HEK293 (cell line): ENCODE data around the gene GBA2.

ENCODE experiments used
- CTCF ChIA-PET: fragments of 350-600 bp; formaldehyde crosslinking; extraction: SDS; loops from one replicate; lab custom pipeline; 2021; ENCODE audit warnings: antibody characterized with exemption; lab: Yijun Ruan, JAX
- POLR2A ChIA-PET: fragments of 300-600 bp; formaldehyde crosslinking; extraction: SDS; loops from one replicate; lab custom pipeline; 2020; ENCODE audit warnings: antibody characterized with exemption, inconsistent platforms; lab: Yijun Ruan, JAX
- H3K27ac ChIP-seq: fragments of 200-500 bp; sonication (Bioruptor generic); 2 replicates; pipeline ENCODE4 v1.5.1; 2014; ENCODE audit warnings: low read depth, low read length, control low read depth, inconsistent platforms; ENCODE audit errors: extremely low read depth
- H3K36me3 ChIP-seq, 2 experiments: fragments of 200-500 bp in 1 of 2; sonication (Bioruptor generic) in 1 of 2; 1 replicate in 1 of 2; 2 replicates in 1 of 2; pipeline ENCODE4 v1.5.1; 2014 to 2017; ENCODE audit warnings: inconsistent platforms in 2 of 2, low read length in 2 of 2; ENCODE audit not compliant: control insufficient read depth in 2 of 2, insufficient read depth in 1 of 2
- H3K4me1 ChIP-seq: fragments of 200-500 bp; sonication (Bioruptor generic); 2 replicates; pipeline ENCODE4 v1.5.1; 2014; ENCODE audit warnings: mild to moderate bottlenecking, low read length, inconsistent platforms; ENCODE audit not compliant: control insufficient read depth, insufficient read depth
- H3K4me3 ChIP-seq: 2 replicates; pipeline ENCODE4 v1.5.1; 2011; ENCODE audit warnings: low read depth, mild to moderate bottlenecking, control low read depth, low read length, moderate library complexity
- H3K9me3 ChIP-seq: fragments of 200-500 bp; sonication (Bioruptor generic); 2 replicates; pipeline ENCODE4 v1.5.1; 2014; ENCODE audit warnings: low read depth, low read length, inconsistent platforms; ENCODE audit not compliant: control insufficient read depth, insufficient read depth
- HIC1 ChIP-seq: fragments of 450-650 bp; formaldehyde crosslinking; IDR thresholded peaks from 2 replicates; pipeline ENCODE4 v1.5.1; 2016; ENCODE audit warnings: missing biosample characterization, missing genetic modification characterization
- HOXC10 ChIP-seq: sonication (generic); formaldehyde crosslinking; IDR thresholded peaks from 2 replicates; pipeline ENCODE4 v1.8.1; 2023; ENCODE audit warnings: mild to moderate bottlenecking, missing genetic modification reagents
- KLF17 ChIP-seq: fragments of 450-650 bp; formaldehyde crosslinking; IDR thresholded peaks from 2 replicates; pipeline ENCODE4 v1.5.1; 2016; ENCODE audit warnings: missing biosample characterization, missing genetic modification characterization
- SP3 ChIP-seq: fragments of 450-650 bp; formaldehyde crosslinking; IDR thresholded peaks from 2 replicates; pipeline ENCODE4 v1.5.1; 2016; ENCODE audit warnings: missing biosample characterization, missing genetic modification characterization
- ZBTB17 ChIP-seq: fragments of 450-650 bp; formaldehyde crosslinking; IDR thresholded peaks from 2 replicates; pipeline ENCODE4 v1.5.1; 2016; ENCODE audit warnings: missing biosample characterization, missing genetic modification characterization
- ZBTB48 ChIP-seq: fragments of 450-650 bp; formaldehyde crosslinking; IDR thresholded peaks from 2 replicates; pipeline ENCODE4 v1.5.1; 2016; ENCODE audit warnings: missing biosample characterization, missing genetic modification characterization
- ZBTB49 ChIP-seq: fragments of 450-650 bp; formaldehyde crosslinking; IDR thresholded peaks from 2 replicates; pipeline ENCODE4 v1.5.1; 2016; ENCODE audit warnings: missing biosample characterization, missing genetic modification characterization, low read depth
- ZNF112 ChIP-seq: fragments of 450-650 bp; formaldehyde crosslinking; IDR thresholded peaks from 2 replicates; pipeline ENCODE4 v1.5.0; 2017; ENCODE audit warnings: missing biosample characterization, missing genetic modification characterization
- ZNF157 ChIP-seq: fragments of 450-650 bp; formaldehyde crosslinking; IDR thresholded peaks from 2 replicates; pipeline ENCODE4 v1.5.1; 2016; ENCODE audit warnings: missing biosample characterization, missing genetic modification characterization
- ZNF174 ChIP-seq: fragments of 450-650 bp; formaldehyde crosslinking; IDR thresholded peaks from 2 replicates; pipeline ENCODE4 v1.5.0; 2017; ENCODE audit warnings: missing biosample characterization, mild to moderate bottlenecking, missing genetic modification characterization
- ZNF184 ChIP-seq: fragments of 450-650 bp; IDR thresholded peaks from 2 replicates; pipeline ENCODE4 v1.5.1; 2018; ENCODE audit warnings: missing biosample characterization, mild to moderate bottlenecking, missing genetic modification characterization
- ZNF223 ChIP-seq: fragments of 450-650 bp; formaldehyde crosslinking; IDR thresholded peaks from 2 replicates; pipeline ENCODE4 v1.5.1; 2016; ENCODE audit warnings: missing biosample characterization, missing genetic modification characterization
- ZNF280D ChIP-seq: fragments of 450-650 bp; formaldehyde crosslinking; IDR thresholded peaks from 2 replicates; pipeline ENCODE4 v1.5.1; 2016; ENCODE audit warnings: missing biosample characterization, missing genetic modification characterization
- ZNF292 ChIP-seq: fragments of 450-650 bp; formaldehyde crosslinking; IDR thresholded peaks from 2 replicates; pipeline ENCODE4 v1.5.1; 2016; ENCODE audit warnings: low read depth, missing biosample characterization, missing genetic modification characterization, borderline replicate concordance
- ZNF48 ChIP-seq: fragments of 450-650 bp; formaldehyde crosslinking; IDR thresholded peaks from 2 replicates; pipeline ENCODE4 v1.5.1; 2016; ENCODE audit warnings: missing biosample characterization, missing genetic modification characterization
- ZNF639 ChIP-seq: fragments of 450-650 bp; formaldehyde crosslinking; IDR thresholded peaks from 2 replicates; pipeline ENCODE4 v1.5.1; 2016; ENCODE audit warnings: missing biosample characterization, missing genetic modification characterization
- ZNF658 ChIP-seq: fragments of 450-650 bp; formaldehyde crosslinking; IDR thresholded peaks from 2 replicates; pipeline ENCODE4; 2016; ENCODE audit warnings: missing biosample characterization, missing genetic modification characterization
- ZNF664 ChIP-seq: fragments of 450-650 bp; formaldehyde crosslinking; IDR thresholded peaks from 2 replicates; pipeline ENCODE4 v1.5.1; 2016; ENCODE audit warnings: missing biosample characterization, missing genetic modification characterization
- ZNF677 ChIP-seq: fragments of 450-650 bp; IDR thresholded peaks from 2 replicates; pipeline ENCODE4 v1.5.0; 2018; ENCODE audit warnings: missing biosample characterization, mild to moderate bottlenecking, missing genetic modification characterization, moderate library complexity

GBA2 gene

GRCh38 chr9:35759795-35760194 lies 10.8 kb upstream of the GBA2 start (continued):
- no peak for TF ChIP-seq ZBTB49 (tag by site-specific recombination)

- no peak overlapping the region for H3K4me3 ChIP-seq
These were observed 9.5 kb upstream of the GBA2 start for GRCh38 chr9:35758475-35759050.

GRCh38 chr9:35757892-35758275 lies 8.9 kb upstream of the GBA2 start:
- Histone ChIP-seq H3K4me1 (peaks cover 13% of the 10 kb centered on the region), H3K9me3 (no peaks in the 10 kb centered on the region), H3K36me3 (peaks cover 0 to 35% of the 10 kb centered on the region in 2 experiments; a peak in 1 of 3 replicates), H3K27ac (peak overlapping the region; percentile 94; the same call in 1 of the 2 replicates), H3K4me3 (peak overlapping the region; percentile 71)
- ChIA-PET CTCF (interaction anchor here (0.7 to 3.9 kb wide), 4 partner anchors 9 to 92 kb away, joined by 4 to 20 read pairs (median 5); partner anchors contain the start of genes CREB3 and TLN1), POLR2A (interaction anchor here (2.6 kb wide), 1 partner anchor 26 kb away, joined by 12 read pairs; the partner anchor contains the start of genes CREB3 and TLN1)
- TF ChIP-seq KLF17 (tag by site-specific recombination) (no peak), ZNF639 (no peak), ZBTB48 (tag by site-specific recombination) (no peak), ZNF677 (tag by site-specific recombination) (no peak), ZNF174 (tag by site-specific recombination) (no peak), ZNF157 (tag by site-specific recombination) (no peak), ZNF280D (tag by site-specific recombination) (no peak), SP3 (tag by site-specific recombination) (no peak), ZNF112 (tag by site-specific recombination) (no peak), ZBTB17 (tag by site-specific recombination) (no peak), ZNF292 (tag by site-specific recombination) (no peak), ZNF223 (no peak), ZNF664 (tag by site-specific recombination) (no peak), ZNF184 (tag by site-specific recombination) (no peak)

More at GRCh38 chr9:35758475-35759050, 9.5 kb upstream of the GBA2 start:
- H3K36me3 ChIP-seq: peaks cover 0 to 28% of the 10 kb centered on the region in 2 experiments; a peak in 1 of 3 replicates
- CTCF ChIA-PET: interaction anchor here (0.7 to 3.9 kb wide), 6 partner anchors 10 to 714 kb away, joined by 3 to 20 read pairs (median 4); partner anchors contain the start of genes CREB3 and TLN1
- no peak for TF ChIP-seq HIC1 (tag by site-specific recombination)
- TF ChIP-seq ZNF48 (tag by site-specific recombination): no peak
- no peak for TF ChIP-seq ZNF658
- TF ChIP-seq HOXC10 (CRISPR knock-in tag): no peak
- H3K4me1 ChIP-seq: peaks cover 13% of the 10 kb centered on the region
- POLR2A ChIA-PET: no interaction called here
- H3K27ac ChIP-seq: no peak overlapping the region
- no peaks in the 10 kb centered on the region for H3K9me3 ChIP-seq
